SK-N-SH (cell line): ENCODE measurements around the gene FRRS1. TPM values are rescaled to one million over a fixed set of nuclear protein-coding genes. Genes with fewer than 3 reads are reported as not detected.

Experiments
- CTCF ChIA-PET: fragments of 300-600, 350-600 bp; formaldehyde crosslinking; extraction: SDS; loops from one replicate; lab custom pipeline; 2021; lab: Yijun Ruan, JAX
- POLR2A ChIA-PET: fragments of 350-600 bp; sonication (Branson Sonifier 250); formaldehyde crosslinking; extraction: SDS; loops from one replicate; lab custom pipeline; 2020; ENCODE audit warnings: antibody characterized with exemption, inconsistent platforms; lab: Yijun Ruan, JAX
- DNase-seq: peaks from one replicate; pipeline ENCODE4 v3.0.0; 2012
- H2AFZ ChIP-seq: fragments of 200-600 bp; sonication (generic); 2 replicates; pipeline ENCODE4 v1.8.1; 2016; ENCODE audit warnings: antibody characterized with exemption, mild to moderate bottlenecking, low read depth
- H3F3A ChIP-seq: fragments of 200-600 bp; sonication (generic); replicated peaks from 2 replicates; pipeline ENCODE3; 2016; ENCODE audit warnings: antibody characterized with exemption, mild to moderate bottlenecking; ENCODE audit not compliant: insufficient read depth
- H3K27ac ChIP-seq, 2 experiments: fragments of 200-500 bp in 1 of 2; fragments of 200-600 bp in 1 of 2; sonication (Bioruptor generic) in 1 of 2; sonication (generic), shearing (Covaris generic) in 1 of 2; 2 replicates each; pipeline versions ENCODE4 v1.5.1 to v1.6.1; 2014 to 2016; ENCODE audit warnings: low read depth in 2 of 2, inconsistent platforms in 1 of 2, low read length in 1 of 2, mild to moderate bottlenecking in 1 of 2, mixed read lengths in 1 of 2
- H3K27me3 ChIP-seq: fragments of 200-600 bp; sonication (generic), shearing (Covaris generic); 2 replicates; pipeline ENCODE4 v1.6.1; 2016; ENCODE audit warnings: mixed run types; ENCODE audit not compliant: insufficient read depth
- H3K36me3 ChIP-seq, 2 experiments: fragments of 200-500 bp in 1 of 2; fragments of 200-600 bp in 1 of 2; sonication (Bioruptor generic) in 1 of 2; sonication (generic) in 1 of 2; replicated peaks in 1 of 2; 2 replicates each; pipeline versions ENCODE3 to v1.5.1; 2014 to 2016; ENCODE audit warnings: low read length in 1 of 2, mild to moderate bottlenecking in 1 of 2; ENCODE audit not compliant: insufficient read depth in 2 of 2, control insufficient read depth in 1 of 2
- H3K4me1 ChIP-seq, 2 experiments: fragments of 200-500 bp in 1 of 2; fragments of 200-600 bp in 1 of 2; sonication (Bioruptor generic) in 1 of 2; sonication (generic), shearing (Covaris generic) in 1 of 2; 2 replicates each; pipeline versions ENCODE4 v1.5.1 to v1.6.1; 2014 to 2016; ENCODE audit warnings: low read depth in 1 of 2, low read length in 1 of 2, mixed run types in 1 of 2; ENCODE audit not compliant: insufficient read depth in 2 of 2, control insufficient read depth in 1 of 2
- H3K4me2 ChIP-seq: fragments of 200-600 bp; sonication (generic), shearing (Covaris generic); 2 replicates; pipeline ENCODE4 v1.6.1; 2017; ENCODE audit warnings: mixed run types
- H3K4me3 ChIP-seq, 2 experiments: fragments of 200-500 bp in 1 of 2; fragments of 200-600 bp in 1 of 2; sonication (Bioruptor generic) in 1 of 2; sonication (generic), shearing (Covaris generic) in 1 of 2; 2 replicates each; pipeline versions ENCODE4 v1.5.1 to v1.8.1; 2014 to 2016; ENCODE audit warnings: low read depth in 2 of 2, inconsistent platforms in 1 of 2, low read length in 1 of 2, mild to moderate bottlenecking in 1 of 2, mixed read lengths in 1 of 2, moderate library complexity in 1 of 2
- H3K79me2 ChIP-seq: fragments of 200-600 bp; sonication (generic); 2 replicates; pipeline ENCODE4 v1.8.1; 2017; ENCODE audit warnings: mild to moderate bottlenecking; ENCODE audit not compliant: insufficient read depth
- H3K9ac ChIP-seq: fragments of 200-600 bp; sonication (generic); 2 replicates; pipeline ENCODE4 v1.6.1; 2017; ENCODE audit warnings: mixed run types
- H3K9me2 ChIP-seq: fragments of 200-600 bp; sonication (generic); 2 replicates; pipeline ENCODE4 v1.6.1; 2017; ENCODE audit warnings: mixed run types
- H3K9me3 ChIP-seq: fragments of 200-600 bp; sonication (generic); 2 replicates; pipeline ENCODE4 v1.6.1; 2017; ENCODE audit warnings: mixed run types, mild to moderate bottlenecking, moderate library complexity
- H4K20me1 ChIP-seq: fragments of 200-600 bp; sonication (generic); 2 replicates; pipeline ENCODE4 v1.6.1; 2017; ENCODE audit warnings: mild to moderate bottlenecking, mixed run types; ENCODE audit not compliant: insufficient read depth
- CHD2 ChIP-seq: fragments of 150-350 bp; IDR thresholded peaks from 2 replicates; pipeline ENCODE4 v1.6.1; 2018; ENCODE audit warnings: low read length; ENCODE audit not compliant: partially characterized antibody
- EP300 ChIP-seq, 2 experiments: IDR thresholded peaks; 2 replicates each; pipeline versions ENCODE4 v1.4.0 to v1.6.1; 2012; ENCODE audit warnings: borderline replicate concordance in 1 of 2, low read depth in 1 of 2, low read length in 1 of 2
- EZH2phosphoT487 ChIP-seq: fragments of 200-600 bp; sonication (generic); IDR thresholded peaks from 2 replicates; pipeline ENCODE4 v1.6.1; 2017; ENCODE audit warnings: low read depth, mixed run types, mild to moderate bottlenecking, antibody characterized with exemption, moderate library complexity, borderline replicate concordance
- FOXJ3 ChIP-seq: sonication (generic); formaldehyde crosslinking; IDR thresholded peaks from 2 replicates; pipeline ENCODE4 v1.5.1; 2020; ENCODE audit warnings: mild to moderate bottlenecking, missing genetic modification reagents
- FOXM1 ChIP-seq: IDR thresholded peaks from 2 replicates; pipeline ENCODE4 v1.4.0; 2012; ENCODE audit warnings: low read depth, mild to moderate bottlenecking
- GABPA ChIP-seq: IDR thresholded peaks from 2 replicates; pipeline ENCODE4 v1.4.0; 2012; ENCODE audit warnings: low read depth, mild to moderate bottlenecking
- JUND ChIP-seq: IDR thresholded peaks from 2 replicates; pipeline ENCODE4 v1.4.0; 2012
- MEF2A ChIP-seq: IDR thresholded peaks from 2 replicates; pipeline ENCODE4 v1.4.0; 2012; ENCODE audit warnings: low read depth, borderline replicate concordance
- MXI1 ChIP-seq: IDR thresholded peaks from 2 replicates; pipeline ENCODE4 v1.6.1; 2012; ENCODE audit warnings: mild to moderate bottlenecking, low read depth, low read length, improper control_type of control experiment
- NFIC ChIP-seq: IDR thresholded peaks from 2 replicates; pipeline ENCODE4 v1.4.0; 2012; ENCODE audit warnings: borderline replicate concordance
- POLR2AphosphoS5 ChIP-seq: IDR thresholded peaks from 2 replicates; pipeline ENCODE4 v1.6.1; 2012; ENCODE audit warnings: low read depth, low read length
- RAD21 ChIP-seq: IDR thresholded peaks from 2 replicates; pipeline ENCODE4 v1.6.1; 2012; ENCODE audit warnings: mild to moderate bottlenecking, low read length
- RFX5 ChIP-seq: IDR thresholded peaks from 2 replicates; pipeline ENCODE4 v1.6.1; 2012; ENCODE audit warnings: mild to moderate bottlenecking, improper control_type of control experiment, low read length
- SMC3 ChIP-seq: IDR thresholded peaks from 2 replicates; pipeline ENCODE4 v1.6.1; 2012; ENCODE audit warnings: low read depth, low read length, improper control_type of control experiment
- TCF12 ChIP-seq: IDR thresholded peaks from 2 replicates; pipeline ENCODE4 v1.4.0; 2012
- YY1 ChIP-seq: IDR thresholded peaks from 2 replicates; pipeline ENCODE4 v1.4.0; 2012; ENCODE audit warnings: low read depth, mild to moderate bottlenecking
- WGBS: methylation state at CpG from one replicate; pipeline ENCODE4 v1.1.6; 2017; ENCODE audit warnings: low lambda C conversion rate; 5-methylcytosine and 5-hydroxymethylcytosine counted together
- polyA plus RNA-seq, 3 experiments: library from polyadenylated mRNA; depleted of rRNA; stranded (reverse); fragments of >200 nt; gene quantifications; 2 replicates each; pipeline ENCODE4 v1.2.3, GENCODE V29; 2012
- small RNA-seq, 7 experiments: library from RNA; depleted of rRNA; stranded (forward); fragments of <200 nt; gene quantifications; one replicate each; pipeline ENCODE3, GENCODE V24; 2012
- TF ChIP-seq, protein P1 (sequence below): IDR thresholded peaks from 2 replicates; pipeline ENCODE4 v1.6.1; 2012; ENCODE audit warnings: mild to moderate bottlenecking, low read depth, low read length, moderate library complexity
- TF ChIP-seq, protein P2 (sequence below): IDR thresholded peaks from 2 replicates; pipeline ENCODE4 v1.4.0; 2012; ENCODE audit warnings: low read depth
- TF ChIP-seq, protein P3 (sequence below): IDR thresholded peaks from 2 replicates; pipeline ENCODE4 v1.4.0; 2012; ENCODE audit warnings: low read depth, borderline replicate concordance
- TF ChIP-seq, protein P4 (sequence below): fragments of 150-350 bp; IDR thresholded peaks from 2 replicates; pipeline ENCODE4 v1.6.1; 2016; ENCODE audit warnings: mild to moderate bottlenecking, low read depth, low read length

Gene FRRS1
- polyA plus RNA-seq, 1 of the 3 experiments (the other 2 are of a cell fraction), result 1.9 TPM

DNA sequence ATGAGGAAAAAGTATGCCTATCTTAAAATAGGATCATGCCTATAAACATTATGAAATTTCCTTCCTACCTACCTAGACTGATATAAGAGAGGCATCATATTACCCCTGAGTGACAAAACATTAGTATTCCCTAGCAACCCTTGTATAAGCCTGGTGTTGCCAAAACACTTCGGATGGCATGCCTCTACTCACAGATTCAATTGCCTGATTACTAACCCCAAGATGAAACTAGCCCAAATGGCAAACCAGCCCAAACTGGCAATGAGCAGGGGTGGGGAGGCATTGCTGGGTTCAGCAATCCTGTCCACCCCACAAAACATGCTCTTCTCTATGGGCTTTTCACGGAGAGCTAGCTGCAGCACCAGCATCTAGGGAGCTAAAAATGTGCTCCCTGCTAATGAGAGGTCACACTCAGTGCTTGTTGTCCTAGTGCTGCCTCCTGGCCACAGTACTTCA, 106.7 kb downstream of the FRRS1 start:
- peak overlapping the region; percentile 51 for H3K9ac ChIP-seq
- peaks cover 23% of the 10 kb centered on the region; the same call in 1 of the 2 replicates for H3K79me2 ChIP-seq

More for the DNA sequence above, 106.7 kb downstream of the FRRS1 start:
- Histone ChIP-seq H3K36me3 (peaks cover 0 to 4% of the 10 kb centered on the region in 2 experiments), H3K9me2 (no peaks in the 10 kb centered on the region), H3K4me2 (peak overlapping the region; percentile 40), H2AFZ (no peak overlapping the region), H3K4me1 (peaks cover 2 to 10% of the 10 kb centered on the region in 2 experiments; a peak in 2 of 4 replicates), H3K27ac (peak overlapping the region in 1 of 2 experiments; percentile 76; a peak in 2 of 4 replicates), H3K27me3 (no peaks in the 10 kb centered on the region), H3K9me3 (no peaks in the 10 kb centered on the region), H3K4me3 (no peak overlapping the region), H4K20me1 (no peaks in the 10 kb centered on the region), H3F3A (peaks cover 5% of the 10 kb centered on the region)
- no peak for TF ChIP-seq MXI1
- TF ChIP-seq SMC3, result no peak
- TF ChIP-seq FOXJ3 (CRISPR knock-in tag), result no peak
- no peak for TF ChIP-seq FOXM1
- no peak for TF ChIP-seq RFX5
- TF ChIP-seq, protein P1, sequence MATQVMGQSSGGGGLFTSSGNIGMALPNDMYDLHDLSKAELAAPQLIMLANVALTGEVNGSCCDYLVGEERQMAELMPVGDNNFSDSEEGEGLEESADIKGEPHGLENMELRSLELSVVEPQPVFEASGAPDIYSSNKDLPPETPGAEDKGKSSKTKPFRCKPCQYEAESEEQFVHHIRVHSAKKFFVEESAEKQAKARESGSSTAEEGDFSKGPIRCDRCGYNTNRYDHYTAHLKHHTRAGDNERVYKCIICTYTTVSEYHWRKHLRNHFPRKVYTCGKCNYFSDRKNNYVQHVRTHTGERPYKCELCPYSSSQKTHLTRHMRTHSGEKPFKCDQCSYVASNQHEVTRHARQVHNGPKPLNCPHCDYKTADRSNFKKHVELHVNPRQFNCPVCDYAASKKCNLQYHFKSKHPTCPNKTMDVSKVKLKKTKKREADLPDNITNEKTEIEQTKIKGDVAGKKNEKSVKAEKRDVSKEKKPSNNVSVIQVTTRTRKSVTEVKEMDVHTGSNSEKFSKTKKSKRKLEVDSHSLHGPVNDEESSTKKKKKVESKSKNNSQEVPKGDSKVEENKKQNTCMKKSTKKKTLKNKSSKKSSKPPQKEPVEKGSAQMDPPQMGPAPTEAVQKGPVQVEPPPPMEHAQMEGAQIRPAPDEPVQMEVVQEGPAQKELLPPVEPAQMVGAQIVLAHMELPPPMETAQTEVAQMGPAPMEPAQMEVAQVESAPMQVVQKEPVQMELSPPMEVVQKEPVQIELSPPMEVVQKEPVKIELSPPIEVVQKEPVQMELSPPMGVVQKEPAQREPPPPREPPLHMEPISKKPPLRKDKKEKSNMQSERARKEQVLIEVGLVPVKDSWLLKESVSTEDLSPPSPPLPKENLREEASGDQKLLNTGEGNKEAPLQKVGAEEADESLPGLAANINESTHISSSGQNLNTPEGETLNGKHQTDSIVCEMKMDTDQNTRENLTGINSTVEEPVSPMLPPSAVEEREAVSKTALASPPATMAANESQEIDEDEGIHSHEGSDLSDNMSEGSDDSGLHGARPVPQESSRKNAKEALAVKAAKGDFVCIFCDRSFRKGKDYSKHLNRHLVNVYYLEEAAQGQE, result no peak
- no peak for TF ChIP-seq TCF12
- TF ChIP-seq YY1, result no peak
- TF ChIP-seq, protein P2, sequence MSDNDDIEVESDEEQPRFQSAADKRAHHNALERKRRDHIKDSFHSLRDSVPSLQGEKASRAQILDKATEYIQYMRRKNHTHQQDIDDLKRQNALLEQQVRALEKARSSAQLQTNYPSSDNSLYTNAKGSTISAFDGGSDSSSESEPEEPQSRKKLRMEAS, result no peak
- TF ChIP-seq, protein P3, sequence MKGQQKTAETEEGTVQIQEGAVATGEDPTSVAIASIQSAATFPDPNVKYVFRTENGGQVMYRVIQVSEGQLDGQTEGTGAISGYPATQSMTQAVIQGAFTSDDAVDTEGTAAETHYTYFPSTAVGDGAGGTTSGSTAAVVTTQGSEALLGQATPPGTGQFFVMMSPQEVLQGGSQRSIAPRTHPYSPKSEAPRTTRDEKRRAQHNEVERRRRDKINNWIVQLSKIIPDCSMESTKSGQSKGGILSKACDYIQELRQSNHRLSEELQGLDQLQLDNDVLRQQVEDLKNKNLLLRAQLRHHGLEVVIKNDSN, result no peak
- TF ChIP-seq, protein P4, sequence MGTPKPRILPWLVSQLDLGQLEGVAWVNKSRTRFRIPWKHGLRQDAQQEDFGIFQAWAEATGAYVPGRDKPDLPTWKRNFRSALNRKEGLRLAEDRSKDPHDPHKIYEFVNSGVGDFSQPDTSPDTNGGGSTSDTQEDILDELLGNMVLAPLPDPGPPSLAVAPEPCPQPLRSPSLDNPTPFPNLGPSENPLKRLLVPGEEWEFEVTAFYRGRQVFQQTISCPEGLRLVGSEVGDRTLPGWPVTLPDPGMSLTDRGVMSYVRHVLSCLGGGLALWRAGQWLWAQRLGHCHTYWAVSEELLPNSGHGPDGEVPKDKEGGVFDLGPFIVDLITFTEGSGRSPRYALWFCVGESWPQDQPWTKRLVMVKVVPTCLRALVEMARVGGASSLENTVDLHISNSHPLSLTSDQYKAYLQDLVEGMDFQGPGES, result no peak
- no peak for TF ChIP-seq CHD2
- TF ChIP-seq GABPA, result no peak
- no peak for TF ChIP-seq MEF2A
- no peak for TF ChIP-seq JUND
- TF ChIP-seq POLR2AphosphoS5, result no peak
- TF ChIP-seq EP300 (IDR thresholded peaks at IDR 0.05; ENCODE audit: borderline replicate concordance in 1 of 2, low read depth in 1 of 2, low read length in 1 of 2), result no peak
- TF ChIP-seq EZH2phosphoT487, result no peak
- no peak for TF ChIP-seq NFIC
- TF ChIP-seq RAD21, result no peak
- ChIA-PET POLR2A (no interaction called here), CTCF (no interaction called here)
- no peak for DNase-seq
- WGBS, result 100% methylated on average over 1 of the region's 2 CpGs

Small RNA genes within 50 kb of the gene (small RNA-seq; reads per million reads assigned to genes)
- gene RF00019 (0 reads per million in 7 experiments), gene RNU4-75P (0 reads per million in 7 experiments)

Other genes with a start within 250 kb of the FRRS1 start
- 1.8 and 2.3 TPM in 2 replicates for gene PALMD, start 120.5 kb downstream of the FRRS1 start, polyA plus RNA-seq (2012; rRNA removed)
- 1.5 and 2.2 TPM in 2 replicates for gene AGL, start 83.7 kb upstream of the FRRS1 start, polyA plus RNA-seq (2012; rRNA removed)
- gene SLC35A3, start 203.4 kb upstream of the FRRS1 start, polyA plus RNA-seq (2012; rRNA removed), result 5.7 and 7.4 TPM in 2 replicates